Activated B cell treated with CpG ODN at 0.5 μM for 24 hours (primary cell): ENCODE measurements around the gene KLHL12. TPM values are rescaled to one million over a fixed set of nuclear protein-coding genes. Genes with fewer than 3 reads are reported as not detected.

Source experiments
- ATAC-seq: fragments of 200-7000 bp; cut with Tn5 transposase; one replicate; pipeline ENCODE4 v1.10.0; 2021; ENCODE audit warnings: low read depth, mild to moderate bottlenecking, moderate library complexity
- CTCF ChIA-PET: fragments of 350-600 bp; sonication (Branson Sonifier 250); formaldehyde crosslinking; loops from one replicate; lab custom pipeline; 2021; ENCODE audit warnings: antibody characterized with exemption; lab: Charles Lee
- POLR2A ChIA-PET: fragments of 350-600 bp; sonication (Branson Sonifier 250); formaldehyde crosslinking; loops from one replicate; lab custom pipeline; 2021; ENCODE audit warnings: antibody characterized with exemption; lab: Charles Lee
- DNase-seq: peaks from one replicate; pipeline ENCODE4 v3.0.0; 2022
- H3K27ac Mint-ChIP-seq: one replicate; pipeline ENCODE4 v1.8.0; 2020; ENCODE audit warnings: mixed read lengths
- H3K27me3 Mint-ChIP-seq: one replicate; pipeline ENCODE4 v1.8.0; 2021; ENCODE audit warnings: mixed read lengths
- H3K36me3 Mint-ChIP-seq: one replicate; pipeline ENCODE4 v1.8.0; 2021; ENCODE audit warnings: low read depth, mixed read lengths
- H3K4me1 Mint-ChIP-seq: one replicate; pipeline ENCODE4 v1.8.0; 2021; ENCODE audit warnings: mixed read lengths
- H3K4me3 Mint-ChIP-seq: one replicate; pipeline ENCODE4 v1.8.0; 2020; ENCODE audit warnings: mild to moderate bottlenecking, mixed read lengths
- H3K9me3 Mint-ChIP-seq: one replicate; pipeline ENCODE4 v1.8.0; 2020; ENCODE audit warnings: mixed read lengths
- intact Hi-C: fragments of 100-400 bp; cut with micrococcal nuclease; formaldehyde crosslinking; loops from one replicate; pipeline ENCODE4 v1.15.1; 2024
- total RNA-seq: library from RNA; stranded (reverse); gene quantifications from 2 replicates; pipeline ENCODE4 v1.2.3, GENCODE V29; 2022
- TF ChIP-seq, protein P1 (sequence below): fragments of 200-600 bp; IDR thresholded peaks from one replicate; pipeline ENCODE4 v1.8.0; 2022; ENCODE audit warnings: antibody characterized with exemption, mild to moderate bottlenecking

KLHL12 gene
- total RNA-seq: 30.4 and 30.8 TPM in 2 replicates

DNA sequence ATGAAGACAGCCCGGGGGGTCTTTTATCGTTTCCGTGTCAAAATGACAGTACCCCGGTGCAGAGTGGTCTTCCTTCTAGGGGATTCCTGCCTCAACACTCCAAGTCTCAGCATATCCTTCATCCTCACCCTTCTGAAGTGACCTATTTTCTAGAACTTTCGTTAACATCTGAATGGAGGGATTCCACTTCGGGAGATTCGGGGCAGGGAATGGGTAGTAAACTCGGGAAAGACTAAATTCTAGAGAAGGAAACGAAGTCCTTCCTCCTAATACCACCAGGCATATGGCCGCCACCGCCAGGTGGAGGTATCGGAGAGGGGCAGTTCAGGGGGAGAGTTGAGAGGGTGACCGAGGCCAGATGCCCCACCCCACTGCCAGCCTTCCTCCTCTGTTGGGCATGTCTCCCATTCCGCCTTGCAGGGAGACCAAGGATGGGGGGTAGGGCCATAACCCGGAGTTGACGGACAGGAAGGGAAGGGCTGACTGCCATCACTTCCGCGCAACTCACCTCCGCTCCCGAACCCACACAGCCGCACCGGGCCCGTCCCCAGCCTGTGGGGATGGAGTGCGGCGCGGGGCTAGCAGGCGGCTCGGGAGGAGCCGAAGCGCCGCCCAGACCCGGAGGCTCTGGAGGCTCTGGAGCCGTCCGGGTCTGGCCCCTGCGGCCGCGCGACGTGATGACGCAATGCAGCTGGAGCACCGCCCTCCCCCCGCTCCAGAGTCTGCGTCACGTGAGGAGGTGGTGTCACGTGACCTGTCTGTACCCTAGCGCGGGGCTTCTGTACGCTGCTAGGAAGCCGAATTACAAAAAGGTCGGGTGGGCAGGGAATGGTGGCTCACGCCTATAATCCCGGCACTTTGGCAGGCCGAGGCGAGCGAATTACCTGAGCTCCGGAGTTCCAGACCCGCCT lies at the start of gene KLHL12:
TSS of gene KLHL12 (minus strand) at position 654 of the 911 bp plus-strand sequence. CDS start 2,072 bp downstream, outside the sequence.
- H3K36me3 Mint-ChIP-seq: peaks cover 31% of the 10 kb centered on the region
- ChIA-PET POLR2A (interaction anchor here (0.6 to 1.4 kb wide), 14 partner anchors 18 to 1003 kb away, joined by 3 to 12 read pairs (median 6); partner anchors contain the start of genes ADIPOR1 and TMEM183A), CTCF (interaction anchor here (0.7 to 3.8 kb wide), 2 partner anchors 41 to 72 kb away, joined by 3 to 12 read pairs; no protein-coding TSS in a partner anchor)
- H3K9me3 Mint-ChIP-seq: no peaks in the 10 kb centered on the region
- H3K27ac Mint-ChIP-seq: peak within 1 kb of the TSS; percentile 92
- intact Hi-C loops: loop anchor here (1.0 kb wide), 6 partner anchors 31 to 579 kb away; partner anchors contain the start of genes ADIPOR1, PPP1R12B, RABIF and TMEM183A
- peaks cover 24% of the 10 kb centered on the region for H3K4me1 Mint-ChIP-seq
- H3K27me3 Mint-ChIP-seq: no peaks in the 10 kb centered on the region
- ATAC-seq (peak; percentile 93), DNase-seq (peak; percentile 92)
- TF ChIP-seq, protein P1, sequence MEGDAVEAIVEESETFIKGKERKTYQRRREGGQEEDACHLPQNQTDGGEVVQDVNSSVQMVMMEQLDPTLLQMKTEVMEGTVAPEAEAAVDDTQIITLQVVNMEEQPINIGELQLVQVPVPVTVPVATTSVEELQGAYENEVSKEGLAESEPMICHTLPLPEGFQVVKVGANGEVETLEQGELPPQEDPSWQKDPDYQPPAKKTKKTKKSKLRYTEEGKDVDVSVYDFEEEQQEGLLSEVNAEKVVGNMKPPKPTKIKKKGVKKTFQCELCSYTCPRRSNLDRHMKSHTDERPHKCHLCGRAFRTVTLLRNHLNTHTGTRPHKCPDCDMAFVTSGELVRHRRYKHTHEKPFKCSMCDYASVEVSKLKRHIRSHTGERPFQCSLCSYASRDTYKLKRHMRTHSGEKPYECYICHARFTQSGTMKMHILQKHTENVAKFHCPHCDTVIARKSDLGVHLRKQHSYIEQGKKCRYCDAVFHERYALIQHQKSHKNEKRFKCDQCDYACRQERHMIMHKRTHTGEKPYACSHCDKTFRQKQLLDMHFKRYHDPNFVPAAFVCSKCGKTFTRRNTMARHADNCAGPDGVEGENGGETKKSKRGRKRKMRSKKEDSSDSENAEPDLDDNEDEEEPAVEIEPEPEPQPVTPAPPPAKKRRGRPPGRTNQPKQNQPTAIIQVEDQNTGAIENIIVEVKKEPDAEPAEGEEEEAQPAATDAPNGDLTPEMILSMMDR: no peak
- peak within 1 kb of the TSS; percentile 94 for H3K4me3 Mint-ChIP-seq

- H3K4me1 Mint-ChIP-seq: peaks cover 2% of the 10 kb centered on the region
- H3K4me3 Mint-ChIP-seq: no peak overlapping the region
- peaks cover 10% of the 10 kb centered on the region for H3K27me3 Mint-ChIP-seq
- intact Hi-C loops: no loop called here
- ATAC-seq (no peak), DNase-seq (no peak)
- H3K9me3 Mint-ChIP-seq: no peaks in the 10 kb centered on the region
- TF ChIP-seq, protein P1: no peak
- POLR2A ChIA-PET: no interaction called here
- CTCF ChIA-PET: no interaction called here
- no peaks in the 10 kb centered on the region for H3K36me3 Mint-ChIP-seq
- H3K27ac Mint-ChIP-seq: no peak overlapping the region
These were observed 49.6 kb upstream of the KLHL12 start for GRCh38 chr1:202976633-202977032.

DNA sequence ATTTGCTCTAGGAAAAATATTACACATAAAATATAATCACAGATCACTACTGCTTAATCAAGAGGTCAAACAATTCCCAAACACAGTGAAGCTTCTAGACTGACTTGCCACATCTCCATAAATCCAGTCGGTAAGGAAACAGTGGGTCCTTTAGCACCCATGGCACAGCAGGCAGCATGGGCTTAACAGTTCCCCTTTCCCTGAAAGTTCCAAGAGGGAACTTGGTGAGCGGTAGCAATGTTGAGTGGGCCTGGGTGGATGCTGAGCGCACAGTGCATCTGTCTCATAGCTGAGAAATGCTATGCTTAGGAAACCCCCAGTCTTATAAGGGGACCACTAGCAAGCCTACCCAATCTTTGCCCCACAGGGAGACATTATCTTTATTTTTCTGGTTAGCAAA lies 47.8 kb upstream of the KLHL12 start:
- no peak overlapping the region for H3K4me3 Mint-ChIP-seq

GRCh38 chr1:202972046-202972445 lies 45.0 kb upstream of the KLHL12 start:
- ChIA-PET CTCF (interaction anchor here (3.2 kb wide), 1 partner anchor 27 kb away, joined by 9 read pairs; no protein-coding TSS in a partner anchor), POLR2A (interaction anchor here (1.3 kb wide), 1 partner anchor 35 kb away, joined by 3 read pairs; the partner anchor contains the start of gene TMEM183A)
- H3K27me3 Mint-ChIP-seq: peaks cover 1% of the 10 kb centered on the region
- peaks cover 32% of the 10 kb centered on the region for H3K4me1 Mint-ChIP-seq
- no peak for ATAC-seq
- DNase-seq: no peak
- H3K36me3 Mint-ChIP-seq: no peaks in the 10 kb centered on the region
- TF ChIP-seq, protein P1: no peak
- intact Hi-C loops: no loop called here
- no peak overlapping the region for H3K4me3 Mint-ChIP-seq
- H3K9me3 Mint-ChIP-seq: no peaks in the 10 kb centered on the region
- no peak overlapping the region for H3K27ac Mint-ChIP-seq

More for the DNA sequence above, 47.8 kb upstream of the KLHL12 start:
- DNase-seq (no peak), ATAC-seq (no peak)
- ChIA-PET POLR2A (no interaction called here), CTCF (no interaction called here)
- Mint-ChIP-seq H3K27me3 (peaks cover 7% of the 10 kb centered on the region), H3K36me3 (no peaks in the 10 kb centered on the region), H3K4me1 (peaks cover 10% of the 10 kb centered on the region), H3K27ac (no peak overlapping the region), H3K9me3 (no peaks in the 10 kb centered on the region)
- intact Hi-C loops: no loop called here
- TF ChIP-seq, protein P1: no peak

DNA sequence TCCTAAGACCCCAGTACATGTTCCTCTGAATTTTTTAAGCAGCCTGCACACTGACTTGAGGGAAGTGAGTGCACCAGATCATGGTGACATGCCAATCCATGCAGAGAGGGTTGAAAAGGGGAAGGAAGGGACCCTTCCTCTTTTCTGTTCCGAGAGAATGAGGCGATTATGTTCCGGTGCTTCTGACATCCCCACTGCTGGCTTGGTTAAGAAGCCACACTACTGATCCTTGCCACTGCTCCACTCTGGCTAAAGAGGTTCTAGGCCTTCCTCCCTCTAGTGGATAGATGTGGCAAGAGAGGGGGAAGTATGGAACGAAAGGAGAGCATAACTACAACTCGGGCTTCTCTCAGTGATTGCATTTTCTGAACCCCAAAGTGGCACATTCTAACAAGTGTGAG lies 41.9 kb upstream of the KLHL12 start:
- POLR2A ChIA-PET: interaction anchor here (1.0 to 2.5 kb wide), 6 partner anchors 9 to 41 kb away, joined by 3 to 37 read pairs (median 6); partner anchors contain the start of gene TMEM183A
- Mint-ChIP-seq H3K27ac (peak overlapping the region; percentile 88), H3K4me1 (peaks cover 45% of the 10 kb centered on the region), H3K27me3 (no peaks in the 10 kb centered on the region), H3K9me3 (no peaks in the 10 kb centered on the region), H3K36me3 (peaks cover 11% of the 10 kb centered on the region), H3K4me3 (peak overlapping the region; percentile 89)
- TF ChIP-seq, protein P1: no peak
- peak; percentile 30 for DNase-seq
- intact Hi-C loops: loop anchor here (1.0 to 5.0 kb wide), 5 partner anchors 30 to 893 kb away; partner anchors contain the start of genes KLHL12, SNRPE and TMEM183A
- CTCF ChIA-PET: interaction anchor here (0.9 to 1.2 kb wide), 2 partner anchors 29 to 81 kb away, joined by 3 to 8 read pairs; no protein-coding TSS in a partner anchor
- ATAC-seq: peak; percentile 65
